DMS79 treated with DMSO at 0.1 percent for 48 hours (cell line): ENCODE measurements around the gene BORA.
"Not testable (repeated sequence)": the region's sequence is repeated elsewhere in the genome, so short reads cannot be mapped to it uniquely, and the experiment has no call there.

Experiments used
- DNase-seq: peaks from one replicate; lab custom pipeline; 2025; lab: John Stamatoyannopoulos, UW

The BORA gene

GRCh38 chr13:72763411-72763810, 35.7 kb downstream of the BORA start:
- DNase-seq: no peak

GRCh38 chr13:72774019-72774418, 46.3 kb downstream of the BORA start:
- DNase-seq: no peak

- peak; percentile 92 for DNase-seq
Observed at GRCh38 chr13:72781451-72782439, 54.0 kb downstream of the BORA start, which contains the start of the genes DIS3 and PIBF1. TSS of gene DIS3 (minus strand) at chr13:72781900. CDS start at chr13:72781832, 68 bp downstream. TSS of gene PIBF1 (plus strand) at chr13:72782133. CDS start at chr13:72783470, 1,337 bp downstream.

- peak; percentile 10 for DNase-seq
Observed at GRCh38 chr13:72782717-72783116, 55.0 kb downstream of the BORA start.

GRCh38 chr13:72784679-72785078, 57.0 kb downstream of the BORA start:
- DNase-seq: not testable (repeated sequence)

- DNase-seq: no peak
Observed at GRCh38 chr13:72788831-72789230, 61.1 kb downstream of the BORA start.

- DNase-seq: no peak
Observed at GRCh38 chr13:72792640-72793039, 64.9 kb downstream of the BORA start.

GRCh38 chr13:72798817-72799216, 71.1 kb downstream of the BORA start:
- no peak for DNase-seq

- no peak for DNase-seq
Observed at GRCh38 chr13:72804301-72804700, 76.6 kb downstream of the BORA start.
